Measurements from ENCODE around the gene C1QBP. TPM values are rescaled to one million over a fixed set of nuclear protein-coding genes. Genes with fewer than 3 reads are reported as not detected.
A peak's percentile ranks its signal among the peaks of the same experiment; 100 is the strongest.

The C1QBP gene
- total and polyA plus RNA-seq, 2 of the 8 experiments (the other 6 are each of a cell fraction or from before 2014, with no cell fraction given), result 355 to 454 TPM

- Histone ChIP-seq H3K4me3 (ENCODE audit: extremely low read depth in 1 of 4, insufficient read depth in 2 of 4, low read depth in 3 of 4, low read length in 4 of 4) (peak overlapping the region; percentile 74 to 99 (median 90)), H3K27me3 (replicated peaks in 1 of 4; ENCODE audit: control insufficient read depth in 3 of 4, extremely low read depth in 1 of 4, insufficient read depth in 3 of 4, low read length in 3 of 4) (no peaks in the 10 kb centered on the region), H3K9me3 (ENCODE audit: insufficient read depth in 2 of 2, low read depth in 1 of 2, low read length in 1 of 2) (no peaks in the 10 kb centered on the region), H4K5ac (ENCODE audit: insufficient read length, low read depth, low read length) (no peak overlapping the region), H3K23ac (ENCODE audit: insufficient read length) (no peak overlapping the region), H3K56ac (replicated peaks; ENCODE audit: insufficient read length, low read depth, low read length) (no peak overlapping the region), H3K14ac (ENCODE audit: insufficient read length) (no peak overlapping the region), H2BK5ac (ENCODE audit: low read depth, low read length) (no peak overlapping the region), H3K79me1 (ENCODE audit: low read depth, low read length) (peaks cover 4% of the 10 kb centered on the region; the same call in 1 of the 2 replicates), H2BK12ac (ENCODE audit: low read depth, low read length) (no peak overlapping the region), H3K23me2 (ENCODE audit: low read depth, low read length) (peaks cover 2% of the 10 kb centered on the region; the same call in 1 of the 2 replicates), H2AFZ (ENCODE audit: low read length) (no peak overlapping the region), H2AK5ac (ENCODE audit: low read depth, low read length) (no peak overlapping the region), H3K4me1 (replicated peaks in 1 of 4; ENCODE audit: control insufficient read depth in 3 of 4, insufficient read depth in 4 of 4, low read length in 3 of 4) (no peaks in the 10 kb centered on the region; a peak in 1 of 7 replicates), H2BK20ac (ENCODE audit: low read length) (no peak overlapping the region), H3K4me2 (ENCODE audit: insufficient read depth in 1 of 2, low read depth in 2 of 2, low read length in 2 of 2) (peak overlapping the region; percentile 82 to 92), H3K79me2 (ENCODE audit: control insufficient read depth in 1 of 2, insufficient read depth in 2 of 2, low read length in 2 of 2) (peaks cover 12 to 41% of the 10 kb centered on the region in 2 experiments), H2BK120ac (replicated peaks; ENCODE audit: low read depth, low read length) (no peak overlapping the region), H3K36me3 (ENCODE audit: control insufficient read depth in 2 of 4, insufficient read depth in 4 of 4, low read length in 3 of 4) (peaks cover 21 to 58% (median 39%) of the 10 kb centered on the region in 4 experiments), H3K27ac (ENCODE audit: low read depth, low read length) (no peak overlapping the region), H4K20me1 (replicated peaks in 1 of 2; ENCODE audit: control insufficient read depth in 1 of 2, insufficient read depth in 2 of 2, low read length in 2 of 2) (peaks cover 5 to 17% of the 10 kb centered on the region in 2 experiments), H3K18ac (ENCODE audit: extremely low read depth, low read length) (no peak overlapping the region), H4K8ac (ENCODE audit: extremely low read depth, insufficient read depth, low read length) (no peak overlapping the region), H3K9ac (replicated peaks in 1 of 4; ENCODE audit: extremely low read depth in 1 of 4, low read depth in 3 of 4, low read length in 3 of 4) (peak overlapping the region; percentile 90 to 98 (median 91)), H3K4ac (replicated peaks; ENCODE audit: insufficient read length, low read depth, low read length) (no peak overlapping the region), H2BK15ac (ENCODE audit: low read length) (no peak overlapping the region), H4K91ac (replicated peaks; ENCODE audit: insufficient read length, low read length) (no peak overlapping the region)
- 84% methylated on average over 5 of the region's 5 CpGs; no CpG with 5 or more reads in 1 of the 2 experiments for WGBS, 2 experiments (ENCODE audit: extremely low coverage in 1 of 2, insufficient coverage in 1 of 2, insufficient read length in 1 of 2, insufficient replicate concordance in 2 of 2, low coverage in 1 of 2, low lambda C conversion rate in 2 of 2, missing lambda C conversion rate in 1 of 2)
- DNase-seq (ENCODE audit: low read depth in 1 of 2, low spot score in 2 of 2) (no peak), FAIRE-seq (no peak)
- POLR2A ChIA-PET (ENCODE audit: partially characterized antibody), result interaction anchor here (1.4 to 21.2 kb wide), 6 partner anchors 9 to 48 kb away, joined by 4 to 228 read pairs (median 11); partner anchors contain the start of genes DERL2, MIS12, NUP88 and RPAIN
- CTCF ChIA-PET (ENCODE audit: partially characterized antibody), result interaction anchor here (1.0 to 1.9 kb wide), 2 partner anchors 8 to 14 kb away, joined by 3 to 13 read pairs; no protein-coding TSS in a partner anchor
- TF ChIP-seq JUND (IDR thresholded peaks at IDR 0.05; ENCODE audit: low read length), result no peak
- TF ChIP-seq TBP (IDR thresholded peaks at IDR 0.05; ENCODE audit: low read depth, low read length), result no peak
- TF ChIP-seq RNF2 (IDR thresholded peaks at IDR 0.05; ENCODE audit: borderline replicate concordance, low read depth, low read length, missing control alignments, poor library complexity, severe bottlenecking), result no peak
- no peak for TF ChIP-seq HDAC2 (IDR thresholded peaks at IDR 0.05; ENCODE audit: borderline replicate concordance in 1 of 2, low read depth in 2 of 2, low read length in 2 of 2)
- no peak for TF ChIP-seq SIX5 (IDR thresholded peaks at IDR 0.05; ENCODE audit: low read depth, low read length)
Observed at GRCh38 chr17:5437721-5438317, 1.1 kb downstream of the C1QBP start.

All from H1 (cell line).